Spleen (tissue), 11 donors: Measurements from ENCODE around the gene CCNL2. TPM values are rescaled to one million over a fixed set of nuclear protein-coding genes. Genes with fewer than 3 reads are reported as not detected.
A peak's percentile ranks its signal among the peaks of the same experiment; 100 is the strongest.
"Not testable (repeated sequence)": the region's sequence is repeated elsewhere in the genome, so short reads cannot be mapped to it uniquely, and the experiment has no call there.

Source experiments
- DNase-seq: peaks from one replicate; pipeline ENCODE4 v3.0.0-alpha.2; 2020
- H3K27ac ChIP-seq, 8 donors: fragments of 200-600 bp; sonication (generic) in 7 of 8; 1 replicate in 4 of 8; 2 replicates in 4 of 8; pipeline versions ENCODE4 v1.5.0 to v1.8.0; 2016 to 2021; ENCODE audit warnings: inconsistent platforms in 4 of 8, mild to moderate bottlenecking in 4 of 8, moderate library complexity in 1 of 8
- H3K27me3 ChIP-seq, 7 donors: fragments of 200-600 bp; sonication (generic) in 6 of 7; replicated peaks in 1 of 7; 1 replicate in 4 of 7; 2 replicates in 3 of 7; pipeline versions ENCODE4 v1.5.0 to v1.8.0; 2016 to 2021; ENCODE audit warnings: inconsistent platforms in 3 of 7, mild to moderate bottlenecking in 1 of 7
- H3K36me3 ChIP-seq, 6 donors: fragments of 200-600 bp; sonication (generic) in 5 of 6; 1 replicate in 4 of 6; 2 replicates in 2 of 6; pipeline versions ENCODE4 v1.5.0 to v1.8.0; 2016 to 2021; ENCODE audit warnings: inconsistent platforms in 2 of 6
- H3K4me1 ChIP-seq, 6 donors: fragments of 200-600 bp; sonication (generic) in 5 of 6; 1 replicate in 3 of 6; 2 replicates in 3 of 6; pipeline versions ENCODE4 v1.5.0 to v1.8.0; 2016 to 2021; ENCODE audit warnings: inconsistent platforms in 3 of 6
- H3K4me3 ChIP-seq, 8 donors: fragments of 200-600 bp; sonication (generic) in 7 of 8; 1 replicate in 4 of 8; 2 replicates in 4 of 8; pipeline versions ENCODE4 v1.5.0 to v1.8.0; 2016 to 2021; ENCODE audit warnings: inconsistent platforms in 4 of 8, mild to moderate bottlenecking in 4 of 8, moderate library complexity in 2 of 8
- H3K9me3 ChIP-seq, 8 donors: fragments of 200-600 bp; sonication (generic) in 7 of 8; 1 replicate in 4 of 8; 2 replicates in 4 of 8; pipeline versions ENCODE4 v1.5.0 to v1.8.0; 2016 to 2021; ENCODE audit warnings: inconsistent platforms in 4 of 8
- CTCF ChIP-seq, 11 experiments: fragments of 200-600 bp in 7 of 11; fragments of 450-650 bp in 4 of 11; sonication (generic) in 4 of 11; IDR thresholded peaks in 8 of 11; conservative IDR thresholded peaks in 3 of 11; 1 replicate in 7 of 11; 2 replicates in 4 of 11; pipeline versions ENCODE4 v1.4.0 to v1.8.0; 2016 to 2021; ENCODE audit warnings: antibody characterized with exemption in 11 of 11, inconsistent platforms in 4 of 11, mild to moderate bottlenecking in 1 of 11
- POLR2A ChIP-seq, 3 donors: fragments of 450-650 bp; IDR thresholded peaks; one replicate each; pipeline ENCODE4 v1.5.1; 2017; ENCODE audit warnings: antibody characterized with exemption in 3 of 3, mild to moderate bottlenecking in 1 of 3
- POLR2AphosphoS5 ChIP-seq, 3 donors: sonication (generic); formaldehyde crosslinking; IDR thresholded peaks; one replicate each; pipeline ENCODE4 v1.5.1; 2017; ENCODE audit warnings: antibody characterized with exemption in 3 of 3
- WGBS, 5 donors: extraction: QIAGEN DNeasy Blood & Tissue Kit in 3 of 5; methylation state at CpG; one replicate each; pipeline versions ENCODE4 v1.1.5 to v1.1.7; 2013 to 2018; 5-methylcytosine and 5-hydroxymethylcytosine counted together
- intact Hi-C: fragments of 100-400 bp; cut with DNase I; formaldehyde crosslinking; loops from one replicate; pipeline ENCODE4 v1.15.0; 2023; ENCODE audit warnings: low total_unique reads
- polyA plus RNA-seq, 3 donors: library from polyadenylated mRNA; stranded (reverse); fragments of 200-250 nt; gene quantifications; one replicate each; pipeline ENCODE4 v1.2.1, GENCODE V29; 2013
- total RNA-seq, 7 donors: library from RNA; depleted of rRNA in 3 of 7; stranded (reverse); fragments of >200 nt in 3 of 7; fragmentation: NEBNext Ultra II Directional in 4 of 7; extraction: Animal tissue kit (Norgen Biotek cat#: 25700) in 4 of 7; gene quantifications; one replicate each; pipeline versions ENCODE4 v1.1.0 to v1.2.1, GENCODE V29; 2016 to 2021
- donor health status: healthy with polysubstance abuse.
- donor health status: DM: no; HTN: no; CAD: no; lungs with moderate emphysema.
- donor health status: DM: no; HTN: no; CAD: no.
- donor health status: Bipolar disorder and iron deficiency.
- donor health status: healthy.
- donor health status: DM: no; HTN: no; CAD: no.
- donor health status: DM: yes; HTN: yes; CAD: no.

The CCNL2 gene
- total and polyA plus RNA-seq, 10 donors, result 111 to 299 (median 204) TPM

DNA sequence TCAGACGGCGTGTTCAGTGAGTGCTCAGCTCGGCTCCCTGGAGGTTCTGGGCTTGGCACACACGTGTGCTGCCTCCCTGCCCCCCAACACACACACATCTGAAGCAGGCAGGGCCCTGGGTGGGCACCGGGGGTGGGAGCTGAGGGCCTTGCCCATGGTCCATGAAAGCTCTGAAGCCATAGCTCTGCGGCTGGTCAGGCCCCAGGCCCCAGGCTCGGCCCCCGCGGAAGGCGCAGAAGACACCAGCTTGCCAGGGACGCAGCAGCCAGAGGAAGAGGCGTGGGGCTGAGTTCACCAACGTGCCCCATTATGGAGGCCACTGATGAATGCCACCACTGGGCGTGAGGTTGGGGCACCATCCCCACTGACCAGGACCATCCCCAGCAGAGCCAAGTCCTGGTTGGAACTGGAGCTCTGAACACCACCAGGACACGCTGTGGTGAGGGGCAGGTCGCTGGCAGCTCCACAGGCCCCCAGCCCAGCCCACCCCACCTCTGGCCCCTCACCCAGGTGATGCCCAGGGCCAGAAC, 28.3 kb downstream of the CCNL2 start:
- H3K27me3 ChIP-seq, result no peaks in the 10 kb centered on the region
- intact Hi-C loops, result no loop called here
- peak; percentile 6 to 31 (median 14) for TF ChIP-seq POLR2AphosphoS5 (IDR thresholded peaks at IDR 0.05)
- no peak for TF ChIP-seq CTCF (IDR thresholded peaks at IDR 0.05 in 8 of 11, conservative IDR thresholded peaks at IDR 0.05 in 3 of 11)
- TF ChIP-seq POLR2A (IDR thresholded peaks at IDR 0.05), result no peak
- no peak overlapping the region for H3K27ac ChIP-seq
- no peak for DNase-seq
- peaks cover 0 to 6% (median 0%) of the 10 kb centered on the region in 8 donors for H3K9me3 ChIP-seq
- 73 to 86% (median 79%) methylated on average over 4 to 16 of the region's 16 CpGs for WGBS, 5 donors
- H3K4me3 ChIP-seq, result no peak overlapping the region
- peaks cover 18 to 44% (median 40%) of the 10 kb centered on the region in 6 donors for H3K4me1 ChIP-seq
- H3K36me3 ChIP-seq, result peaks cover 0 to 20% (median 9%) of the 10 kb centered on the region in 6 donors

- H3K27me3 ChIP-seq, H3K4me3 ChIP-seq, DNase-seq, H3K9me3 ChIP-seq, H3K27ac ChIP-seq, intact Hi-C loops: not testable (repeated sequence)
- WGBS, 5 donors, result 90 to 95% (median 94%) methylated on average over 14 of the region's 14 CpGs
- H3K36me3 ChIP-seq, result peaks cover 0 to 20% (median 9%) of the 10 kb centered on the region in 6 donors
- peaks cover 16 to 42% (median 38%) of the 10 kb centered on the region in 6 donors for H3K4me1 ChIP-seq
Observed at GRCh38 chr1:1370094-1370493, 29.0 kb downstream of the CCNL2 start.

- Histone ChIP-seq H3K9me3 (peaks cover 0 to 6% (median 0%) of the 10 kb centered on the region in 8 donors), H3K4me3 (no peak overlapping the region), H3K27me3 (no peaks in the 10 kb centered on the region), H3K4me1 (peaks cover 9 to 18% (median 14%) of the 10 kb centered on the region in 6 donors), H3K27ac (no peak overlapping the region), H3K36me3 (peaks cover 0 to under 1% (median 0%) of the 10 kb centered on the region in 6 donors)
- no peak for DNase-seq
- TF ChIP-seq POLR2A (IDR thresholded peaks at IDR 0.05) (no peak), POLR2AphosphoS5 (IDR thresholded peaks at IDR 0.05) (no peak), CTCF (IDR thresholded peaks at IDR 0.05 in 8 of 11, conservative IDR thresholded peaks at IDR 0.05 in 3 of 11) (no peak)
- intact Hi-C loops, result no loop called here
- whole genome bisulfite sequencing, 5 donors, result 93 to 99% (median 96%) methylated on average over 5 of the region's 5 CpGs
Observed at GRCh38 chr1:1367315-1367714, 31.8 kb downstream of the CCNL2 start.

- no peak overlapping the region for H3K27ac ChIP-seq
- no peak overlapping the region for H3K4me3 ChIP-seq
- no peak for DNase-seq
- peaks cover 0 to 5% (median 0%) of the 10 kb centered on the region in 7 donors for H3K27me3 ChIP-seq
- H3K36me3 ChIP-seq, result no peaks in the 10 kb centered on the region
- no peak for TF ChIP-seq POLR2A (IDR thresholded peaks at IDR 0.05)
- TF ChIP-seq POLR2AphosphoS5 (IDR thresholded peaks at IDR 0.05), result no peak
- no peak for TF ChIP-seq CTCF (IDR thresholded peaks at IDR 0.05 in 8 of 11, conservative IDR thresholded peaks at IDR 0.05 in 3 of 11)
- H3K9me3 ChIP-seq, result peaks cover 0 to 6% (median 0%) of the 10 kb centered on the region in 8 donors
- H3K4me1 ChIP-seq, result peaks cover 4 to 17% (median 8%) of the 10 kb centered on the region in 6 donors
- intact Hi-C loops, result no loop called here
- 84 to 99% (median 95%) methylated on average over 3 of the region's 3 CpGs for WGBS, 5 donors
Observed at GRCh38 chr1:1366699-1367066, 32.5 kb downstream of the CCNL2 start.
